GM19023 (cell line): Measurements from ENCODE around the gene EXOC6B.

ENCODE experiments used
- ATAC-seq: cut with Tn5 transposase; IDR thresholded peaks from one replicate; pipeline ENCODE4 v1.9.1; 2021; ENCODE audit warnings: mild to moderate bottlenecking, moderate library complexity; ENCODE audit not compliant: unreplicated experiment

Gene EXOC6B

DNA sequence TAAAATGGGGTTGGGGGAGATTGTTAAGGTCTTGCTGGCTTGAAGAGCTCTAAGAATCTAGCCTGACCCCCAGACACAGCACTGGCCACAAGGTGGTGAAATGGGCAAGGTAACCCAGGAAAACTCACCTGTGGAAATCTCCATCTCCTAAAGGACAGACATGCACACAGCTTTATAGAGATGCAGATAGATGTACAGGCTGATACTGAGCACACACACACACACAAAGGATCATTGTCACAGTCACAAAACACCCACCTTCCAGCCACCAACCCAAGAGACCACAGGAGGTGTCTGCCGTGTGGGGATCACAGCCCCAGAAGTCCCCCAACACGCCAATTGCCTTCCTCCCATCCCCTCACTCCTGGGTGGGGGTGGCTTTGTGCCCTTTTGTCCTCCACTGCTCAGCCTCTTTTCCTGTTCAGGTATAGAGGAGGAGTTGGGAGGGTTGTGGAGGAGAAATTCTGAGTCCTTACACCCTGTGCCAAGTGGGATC, 674.9 kb downstream of the EXOC6B start:
- ATAC-seq, result no peak

DNA sequence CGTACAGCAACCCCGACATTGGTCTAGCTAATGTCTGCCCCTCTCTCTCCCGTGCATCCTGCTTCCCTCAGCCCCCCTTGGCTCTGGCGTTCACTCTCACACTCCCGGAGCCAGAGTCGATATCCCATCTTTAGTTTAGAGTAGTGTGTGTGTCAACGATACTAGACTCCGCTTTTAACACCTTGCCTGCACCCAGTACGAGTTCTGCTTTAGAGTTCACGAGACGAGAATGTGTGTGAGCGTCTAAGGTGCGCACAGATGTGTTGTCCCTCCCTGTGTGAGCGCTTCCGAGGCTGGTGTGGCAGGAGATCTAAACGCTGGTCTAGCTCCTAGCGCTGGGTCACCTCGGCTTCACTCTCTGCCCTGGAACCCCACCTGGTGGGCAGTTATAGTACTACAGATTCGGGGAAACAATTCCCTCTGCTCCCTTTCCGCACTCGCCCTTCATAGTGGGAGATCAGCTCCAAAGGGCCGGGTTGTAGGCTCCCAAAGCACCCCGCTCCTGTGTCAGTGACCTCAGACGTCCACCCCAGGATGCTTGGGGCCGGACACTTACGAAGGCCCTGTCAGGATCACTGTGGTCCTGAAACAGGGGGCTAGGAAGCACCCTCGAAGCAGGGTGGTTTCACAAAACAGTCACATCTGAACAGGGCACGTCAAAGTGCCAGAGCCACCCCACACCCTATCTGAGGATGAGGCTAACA, 675.5 kb downstream of the EXOC6B start:
- no peak for ATAC-seq

DNA sequence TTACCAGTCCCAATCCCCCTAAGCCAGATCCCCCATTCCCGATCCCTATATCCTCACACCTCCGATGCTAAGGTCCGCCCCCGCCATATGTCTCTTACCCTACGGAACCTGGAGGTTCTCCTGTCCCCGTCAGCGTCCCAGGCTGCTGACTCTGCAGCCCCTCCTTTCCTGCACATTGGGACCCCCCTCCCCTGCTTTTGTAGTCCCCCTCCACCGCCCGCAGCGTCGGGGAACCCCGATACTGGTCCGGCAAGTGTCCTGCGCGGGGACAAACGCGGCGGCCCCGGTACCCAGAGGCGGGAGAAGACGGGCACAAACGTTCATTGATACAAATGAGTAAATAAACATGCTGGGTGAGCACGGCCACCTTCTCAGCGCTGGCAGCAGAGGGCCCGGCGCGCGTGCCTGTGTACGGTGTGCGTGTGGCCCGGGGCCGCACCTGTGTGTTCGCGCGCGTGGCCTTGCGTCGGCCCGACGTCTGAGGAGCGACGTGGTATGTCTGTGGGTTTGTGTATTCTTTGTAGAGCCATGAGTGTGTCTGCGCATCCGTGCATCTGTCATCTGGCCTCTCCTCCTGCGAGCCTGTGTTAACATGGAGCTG, 676.2 kb downstream of the EXOC6B start:
- no peak for ATAC-seq

- ATAC-seq, result no peak
Observed at GRCh38 chr2:72148837-72149555, 676.8 kb downstream of the EXOC6B start.

- no peak for ATAC-seq
Observed at GRCh38 chr2:72148003-72148836, 677.6 kb downstream of the EXOC6B start.

GRCh38 chr2:72147303-72147971, 678.4 kb downstream of the EXOC6B start, which contains the start of gene CYP26B1:
Gene CYP26B1, minus strand, starts transcription at chr2:72147862. Its CDS starts 28 bp downstream, at chr2:72147834.
- ATAC-seq, result no peak

DNA sequence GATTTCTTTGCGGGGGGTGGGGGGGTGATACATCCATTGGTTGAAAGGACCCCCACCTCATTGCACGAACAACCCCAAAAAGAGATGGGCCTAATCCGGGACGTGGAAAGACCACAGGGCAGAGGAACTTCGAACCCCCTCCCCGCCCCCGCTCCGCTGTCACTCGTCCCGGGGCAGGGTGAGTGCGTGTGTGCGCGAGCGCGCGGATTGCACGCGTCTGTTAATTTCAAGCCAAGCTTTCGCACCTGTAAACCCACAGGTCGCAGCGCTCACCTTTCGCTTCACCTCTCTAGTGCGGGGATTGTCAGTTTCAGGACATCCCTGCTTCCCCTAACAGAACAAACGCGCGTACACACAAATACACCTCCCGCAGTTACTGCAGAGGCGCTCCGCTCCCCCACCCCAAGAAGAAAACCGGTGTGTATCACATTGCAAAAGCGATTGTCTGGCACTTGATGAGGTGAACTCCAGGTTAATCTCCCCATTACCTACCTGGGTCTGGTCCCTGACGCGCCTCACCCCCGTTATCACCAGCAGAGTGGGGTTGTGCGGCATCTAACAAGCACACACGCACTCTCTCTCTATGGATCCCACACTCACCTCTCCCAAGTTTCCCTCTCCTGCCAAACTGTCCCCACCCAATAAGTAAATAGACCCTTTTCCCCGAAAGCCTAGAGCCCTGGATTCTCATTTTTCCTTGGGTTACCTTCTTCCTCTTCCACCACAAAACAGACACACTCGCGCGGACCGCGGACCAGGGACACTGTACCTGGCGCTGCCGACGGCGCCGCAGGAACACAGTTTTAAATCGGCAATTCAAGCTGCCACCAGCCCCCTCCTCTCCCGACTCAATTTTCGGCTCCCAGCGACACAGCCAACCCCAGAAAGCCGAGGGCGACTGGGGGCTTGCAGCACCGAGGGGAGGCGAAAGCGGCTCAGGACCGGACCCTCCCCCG, 679.2 kb downstream of the EXOC6B start:
- no peak for ATAC-seq

DNA sequence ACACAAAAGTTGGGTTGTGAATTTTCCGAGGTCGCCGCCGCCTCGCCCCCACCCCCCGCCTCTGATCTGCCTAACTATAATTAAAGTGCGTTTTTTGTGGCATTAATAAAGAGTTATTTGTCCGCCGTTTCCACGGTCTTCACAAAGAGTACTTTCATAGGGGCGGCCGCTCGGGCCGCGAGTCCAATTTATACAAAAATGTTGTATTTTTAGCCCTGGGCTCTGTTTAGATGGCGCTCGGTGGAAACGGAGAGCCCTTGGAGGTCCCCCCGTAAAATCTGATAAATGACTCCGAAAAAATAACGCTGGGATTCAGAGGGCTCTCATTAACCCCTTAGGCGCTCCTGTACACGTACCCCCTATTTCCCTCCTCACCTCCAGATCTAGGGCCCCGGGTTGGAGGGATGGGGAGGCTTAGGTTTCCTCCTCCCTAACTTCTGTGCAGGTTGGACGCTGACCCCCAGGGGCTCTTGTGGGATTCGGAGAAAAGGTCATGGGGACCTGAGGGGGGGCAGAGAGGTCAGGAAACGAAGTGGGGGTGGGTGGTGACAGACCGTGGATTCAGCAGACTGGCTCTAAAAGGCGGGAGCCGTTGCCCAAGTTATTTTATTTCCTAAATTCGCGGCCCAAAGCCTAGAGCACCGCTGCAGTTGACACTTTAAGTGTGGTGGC, 680.0 kb downstream of the EXOC6B start:
- no peak for ATAC-seq

GRCh38 chr2:72145289-72145657, 680.6 kb downstream of the EXOC6B start:
- ATAC-seq, result no peak

- no peak for ATAC-seq
Observed at GRCh38 chr2:72144632-72145288, 681.1 kb downstream of the EXOC6B start.

- ATAC-seq, result no peak
Observed at GRCh38 chr2:72144274-72144631, 681.6 kb downstream of the EXOC6B start.

DNA sequence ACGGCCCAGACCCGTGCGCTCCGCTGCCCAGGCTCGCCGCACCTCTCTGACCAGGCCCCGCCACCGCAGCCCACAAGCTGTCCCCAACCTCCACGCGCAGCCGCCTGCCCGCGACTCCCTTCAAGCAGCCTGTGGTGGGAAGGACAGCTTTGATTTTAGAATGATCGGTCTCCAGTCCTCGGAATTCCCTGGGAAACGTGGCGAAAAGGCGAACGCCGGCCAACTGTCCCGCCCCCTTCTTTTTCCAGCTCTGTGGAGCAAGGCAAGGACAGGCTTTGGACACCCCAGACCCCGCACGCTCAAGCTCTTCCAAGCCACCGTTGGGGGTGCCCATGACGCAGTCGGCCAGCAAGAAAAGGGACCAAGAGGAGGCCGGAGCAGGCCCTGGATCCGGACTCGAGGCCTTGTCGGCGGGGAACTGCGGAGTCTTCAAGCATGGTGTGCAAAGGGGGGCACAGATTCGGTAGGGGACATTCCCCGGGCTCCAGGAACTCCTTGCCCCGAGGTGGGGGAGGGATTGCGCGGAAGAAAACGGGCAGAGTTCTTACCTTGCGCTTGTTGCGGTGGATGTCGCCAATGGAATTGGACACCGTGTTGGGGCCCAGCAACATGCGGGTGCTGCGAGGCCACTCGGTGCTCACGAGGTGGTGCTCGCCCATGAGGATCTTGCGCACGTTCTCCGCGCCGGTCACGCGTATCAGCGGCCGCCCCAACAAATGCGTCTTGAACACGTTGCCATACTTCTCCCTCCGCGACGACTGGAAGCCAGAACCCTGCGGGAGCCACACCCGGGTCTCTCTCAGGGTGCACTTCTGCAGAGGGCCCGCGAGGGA, 682.2 kb downstream of the EXOC6B start:
- ATAC-seq, result no peak

DNA sequence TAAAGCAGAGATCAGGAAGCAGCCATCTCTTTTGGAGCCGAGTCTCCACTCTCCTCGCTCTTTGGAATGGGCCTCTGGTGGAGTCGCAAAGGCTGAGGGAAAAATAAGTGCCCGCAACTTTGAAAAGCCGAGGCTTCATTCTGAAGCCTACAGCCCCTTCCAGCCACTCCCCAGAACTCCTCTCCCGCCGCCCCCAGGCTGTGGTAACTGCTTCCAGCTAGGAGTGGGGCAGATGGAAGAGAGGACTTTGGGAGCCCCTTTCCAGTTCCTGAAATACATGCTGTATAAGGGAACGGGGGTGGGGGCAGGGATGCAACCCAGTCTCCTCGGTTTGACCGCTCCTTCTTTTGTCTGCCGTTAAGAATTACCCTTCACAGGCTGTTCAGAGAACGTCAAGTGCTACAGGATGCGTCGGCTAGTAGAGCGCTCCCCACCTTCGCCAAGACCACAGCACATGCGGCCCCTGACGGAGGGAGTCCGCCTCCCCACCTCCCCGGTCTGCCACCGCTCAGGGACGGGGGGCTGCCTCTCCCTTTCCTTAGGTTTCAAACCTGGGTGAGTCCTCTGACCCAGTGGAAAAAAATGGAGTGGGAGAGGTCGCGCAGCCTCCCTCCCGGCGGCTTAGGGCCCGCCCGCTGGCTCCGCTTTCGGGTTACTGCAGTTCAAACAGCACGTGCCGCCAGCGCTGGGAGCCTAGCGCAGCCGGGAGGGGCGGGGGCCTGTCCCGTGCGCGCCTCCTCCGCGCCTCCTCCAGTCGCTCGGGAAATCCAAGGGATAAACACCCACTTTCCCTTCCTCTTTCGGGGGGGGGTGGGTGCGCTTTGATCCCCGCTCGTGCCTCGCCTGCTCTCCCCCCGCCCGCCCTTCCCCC, 683.0 kb downstream of the EXOC6B start:
- no peak for ATAC-seq

DNA sequence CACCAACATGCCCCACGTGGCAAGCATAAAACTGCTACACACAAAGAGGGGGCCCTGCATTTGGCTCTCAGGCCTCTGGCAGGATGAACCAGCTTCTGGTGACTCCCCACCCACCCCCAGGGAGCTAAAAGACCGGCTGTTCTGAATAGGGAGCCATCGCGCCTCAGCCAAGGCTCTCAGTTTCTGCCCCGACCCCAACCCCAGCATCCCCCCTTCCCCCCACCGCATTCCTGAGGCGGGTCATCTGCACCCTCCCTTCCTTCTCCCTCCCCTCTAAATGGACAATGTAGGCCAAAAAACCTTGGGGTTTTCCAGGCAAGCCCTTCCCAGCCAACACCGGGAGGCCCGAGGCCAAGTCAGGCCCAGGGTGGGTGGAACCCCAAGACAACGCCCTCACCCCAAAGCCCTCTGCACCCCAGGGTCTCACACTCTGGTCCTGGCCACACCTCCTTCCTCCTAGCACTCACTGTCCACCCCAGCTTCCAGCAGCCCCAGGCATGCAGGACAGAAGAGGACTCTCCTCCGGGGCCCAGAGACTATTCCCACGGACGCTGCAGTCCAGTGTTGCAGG, 683.9 kb downstream of the EXOC6B start:
- ATAC-seq, result no peak

DNA sequence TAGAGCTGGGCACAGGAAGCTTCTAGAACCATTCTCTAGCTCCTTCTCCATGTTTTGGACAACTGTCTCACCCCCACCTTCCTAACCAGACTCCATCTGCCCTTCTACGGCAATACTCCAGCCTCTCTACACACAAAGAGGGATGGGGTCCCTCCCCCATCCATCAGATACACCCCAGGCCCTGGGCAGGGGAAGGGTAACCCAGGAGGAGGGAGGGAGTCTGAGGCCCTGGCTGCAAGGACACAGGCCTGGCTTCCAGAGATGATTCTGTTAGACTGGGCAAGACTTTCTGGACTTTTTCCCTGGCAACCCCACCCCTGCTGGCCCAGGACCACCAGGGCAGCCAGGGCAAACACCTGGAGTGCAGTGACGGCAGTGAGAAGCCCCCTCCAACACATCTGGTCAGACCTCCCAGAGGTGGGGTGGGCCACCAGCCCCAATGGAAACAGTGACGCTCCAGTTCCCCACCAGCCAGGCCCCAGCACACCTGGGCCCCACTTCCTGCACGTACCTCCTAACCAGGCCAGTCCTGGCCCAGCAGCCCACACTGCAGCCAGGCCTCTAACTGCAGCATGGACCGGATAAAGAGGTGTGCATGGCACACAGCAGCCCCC, 684.7 kb downstream of the EXOC6B start:
- ATAC-seq, result no peak

- ATAC-seq, result no peak
Observed at GRCh38 chr2:72140621-72140960, 685.2 kb downstream of the EXOC6B start.
